Left lung (tissue), 10 donors: ENCODE results near the gene HYAL3. TPM values are rescaled to one million over a fixed set of nuclear protein-coding genes. Genes with fewer than 3 reads are reported as not detected.
"Not testable (repeated sequence)": the region's sequence is repeated elsewhere in the genome, so short reads cannot be mapped to it uniquely, and the experiment has no call there.

Experiments
- ATAC-seq: fragments of 200-7000 bp; cut with Tn5 transposase; one replicate; pipeline ENCODE4 v1.9.1; 2020; ENCODE audit warnings: moderate library complexity
- DNase-seq, 4 donors: peaks; one replicate each; pipeline ENCODE4 v3.0.0-alpha.2; 2013 to 2020
- H3K27ac ChIP-seq, 2 donors: fragments of 200-600 bp; sonication (generic) in 1 of 2; one replicate each; pipeline versions ENCODE4 v1.5.0 to v1.8.0; 2020 to 2021
- H3K27me3 ChIP-seq, 2 donors: fragments of 200-600 bp; sonication (generic) in 1 of 2; one replicate each; pipeline versions ENCODE4 v1.5.0 to v1.8.0; 2020 to 2021
- H3K36me3 ChIP-seq, 2 donors: fragments of 200-600 bp; sonication (generic) in 1 of 2; one replicate each; pipeline versions ENCODE4 v1.5.0 to v1.8.0; 2020 to 2021
- H3K4me1 ChIP-seq, 2 donors: fragments of 200-600 bp; one replicate each; pipeline ENCODE4 v1.8.0; 2021
- H3K4me3 ChIP-seq, 2 donors: fragments of 200-600 bp; sonication (generic) in 1 of 2; one replicate each; pipeline versions ENCODE4 v1.5.0 to v1.8.0; 2020 to 2021; ENCODE audit warnings: mild to moderate bottlenecking in 1 of 2
- H3K9me3 ChIP-seq, 2 donors: fragments of 200-600 bp; sonication (generic) in 1 of 2; one replicate each; pipeline versions ENCODE4 v1.5.0 to v1.8.0; 2020 to 2021
- intact Hi-C, 2 donors: fragments of 100-400 bp; cut with DNase I; formaldehyde crosslinking; loops; one replicate each; pipeline versions ENCODE4 v1.11.2 to v1.14.2; 2022
- polyA plus RNA-seq, 6 donors: library from polyadenylated mRNA; unstranded; fragments of 120-200 nt; gene quantifications; one replicate each; pipeline ENCODE4 v1.2.1, GENCODE V29; 2013; ENCODE audit not compliant: insufficient read length in 6 of 6
- total RNA-seq, 2 donors: library from RNA; stranded (reverse); fragmentation: NEBNext Ultra II Directional; extraction: Animal tissue kit (Norgen Biotek cat#: 25700); gene quantifications; one replicate each; pipeline ENCODE4 v1.2.1, GENCODE V29; 2021
- TF ChIP-seq, protein P1 (sequence below), 2 donors: fragments of 200-600 bp; sonication (generic) in 1 of 2; IDR thresholded peaks; one replicate each; pipeline versions ENCODE4 v1.5.0 to v1.8.0; 2021; ENCODE audit warnings: antibody characterized with exemption in 2 of 2
- donor health status: DM: no; HTN: yes; CAD: no.
- donor health status: DM: no; HTN: no; CAD: no.

The HYAL3 gene
- total and polyA plus RNA-seq, 8 donors = 2.3 to 5.2 (median 4.3) TPM

DNA sequence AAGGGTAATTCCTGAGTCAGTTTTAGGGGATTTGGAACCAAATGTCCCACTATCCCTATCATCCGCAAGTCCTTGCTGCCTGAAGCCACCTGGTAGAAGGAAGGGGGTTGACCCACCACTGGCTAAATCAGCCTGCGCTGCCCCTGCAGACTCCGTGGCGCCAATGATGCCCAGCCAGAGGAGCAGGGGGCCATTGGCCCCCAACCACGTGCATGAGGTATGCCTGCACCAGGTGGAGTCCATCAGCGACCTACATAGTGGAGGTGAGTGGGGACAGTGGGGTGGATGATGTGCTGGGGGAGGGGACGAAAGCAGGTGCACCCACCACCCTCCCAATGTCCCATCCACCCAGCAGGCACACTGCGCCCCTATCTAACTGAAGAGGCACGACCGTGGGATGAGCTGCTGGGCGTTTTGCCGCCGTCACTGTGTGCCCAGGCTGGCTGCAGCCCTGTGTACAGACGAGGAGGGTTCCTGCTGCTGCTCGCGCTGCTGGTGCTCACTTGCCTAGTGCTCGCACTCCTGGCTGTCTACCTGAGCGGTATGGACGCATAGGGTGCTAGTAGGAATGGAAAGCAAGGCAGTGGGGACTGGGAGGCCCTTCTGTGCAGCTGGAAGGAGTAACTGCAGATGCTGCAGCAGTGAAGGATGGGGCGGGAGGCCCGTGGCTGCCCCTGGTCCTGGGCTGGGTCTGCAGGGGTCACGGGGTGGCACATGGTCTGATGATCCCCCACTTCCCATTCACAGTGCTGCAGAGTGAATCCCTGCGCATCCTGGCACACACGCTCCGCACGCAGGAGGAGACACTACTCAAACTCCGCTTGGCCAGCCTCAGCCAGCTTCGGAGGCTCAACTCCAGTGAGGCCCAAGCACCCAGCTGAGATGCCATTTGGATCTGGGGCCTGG is 12.6 kb downstream of the HYAL3 start:
- no peak overlapping the region for H3K4me3 ChIP-seq

DNA sequence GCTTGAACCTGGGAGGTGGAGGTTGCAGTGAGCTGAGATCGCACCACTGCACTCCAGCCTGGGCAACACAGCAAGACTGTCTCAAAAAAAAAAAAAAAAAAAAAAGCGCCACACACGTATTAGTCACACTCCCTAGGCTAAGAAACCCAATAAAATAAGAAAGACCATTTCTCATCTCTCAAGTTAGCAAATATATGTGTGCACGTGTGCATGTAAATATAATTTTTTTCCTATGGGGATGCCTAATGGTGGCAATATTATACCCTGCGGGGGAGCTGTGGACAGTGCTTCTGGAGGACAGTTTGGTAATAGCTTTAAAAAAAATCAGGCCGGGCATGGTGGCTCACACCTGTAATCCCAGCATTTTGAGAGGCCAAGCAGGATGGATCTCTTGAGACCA is 15.1 kb downstream of the HYAL3 start:
- H3K36me3 ChIP-seq = peaks cover 0 to 33% of the 10 kb centered on the region in 2 donors
- H3K9me3 ChIP-seq, intact Hi-C loops, DNase-seq, H3K27me3 ChIP-seq, H3K27ac ChIP-seq, ATAC-seq, H3K4me3 ChIP-seq, H3K4me1 ChIP-seq: not testable (repeated sequence)

More for the DNA sequence above, 12.6 kb downstream of the HYAL3 start:
- ATAC-seq = no peak
- Histone ChIP-seq H3K27me3 (no peaks in the 10 kb centered on the region), H3K9me3 (no peaks in the 10 kb centered on the region), H3K36me3 (peaks cover 0 to 48% of the 10 kb centered on the region in 2 donors), H3K27ac (no peak overlapping the region), H3K4me1 (peaks cover 5 to 7% of the 10 kb centered on the region in 2 donors)
- intact Hi-C loops = no loop called here
- peak in 1 of 4 donors; percentile 65 for DNase-seq
- TF ChIP-seq, protein P1, sequence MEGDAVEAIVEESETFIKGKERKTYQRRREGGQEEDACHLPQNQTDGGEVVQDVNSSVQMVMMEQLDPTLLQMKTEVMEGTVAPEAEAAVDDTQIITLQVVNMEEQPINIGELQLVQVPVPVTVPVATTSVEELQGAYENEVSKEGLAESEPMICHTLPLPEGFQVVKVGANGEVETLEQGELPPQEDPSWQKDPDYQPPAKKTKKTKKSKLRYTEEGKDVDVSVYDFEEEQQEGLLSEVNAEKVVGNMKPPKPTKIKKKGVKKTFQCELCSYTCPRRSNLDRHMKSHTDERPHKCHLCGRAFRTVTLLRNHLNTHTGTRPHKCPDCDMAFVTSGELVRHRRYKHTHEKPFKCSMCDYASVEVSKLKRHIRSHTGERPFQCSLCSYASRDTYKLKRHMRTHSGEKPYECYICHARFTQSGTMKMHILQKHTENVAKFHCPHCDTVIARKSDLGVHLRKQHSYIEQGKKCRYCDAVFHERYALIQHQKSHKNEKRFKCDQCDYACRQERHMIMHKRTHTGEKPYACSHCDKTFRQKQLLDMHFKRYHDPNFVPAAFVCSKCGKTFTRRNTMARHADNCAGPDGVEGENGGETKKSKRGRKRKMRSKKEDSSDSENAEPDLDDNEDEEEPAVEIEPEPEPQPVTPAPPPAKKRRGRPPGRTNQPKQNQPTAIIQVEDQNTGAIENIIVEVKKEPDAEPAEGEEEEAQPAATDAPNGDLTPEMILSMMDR (IDR thresholded peaks at IDR 0.05) = no peak

DNA sequence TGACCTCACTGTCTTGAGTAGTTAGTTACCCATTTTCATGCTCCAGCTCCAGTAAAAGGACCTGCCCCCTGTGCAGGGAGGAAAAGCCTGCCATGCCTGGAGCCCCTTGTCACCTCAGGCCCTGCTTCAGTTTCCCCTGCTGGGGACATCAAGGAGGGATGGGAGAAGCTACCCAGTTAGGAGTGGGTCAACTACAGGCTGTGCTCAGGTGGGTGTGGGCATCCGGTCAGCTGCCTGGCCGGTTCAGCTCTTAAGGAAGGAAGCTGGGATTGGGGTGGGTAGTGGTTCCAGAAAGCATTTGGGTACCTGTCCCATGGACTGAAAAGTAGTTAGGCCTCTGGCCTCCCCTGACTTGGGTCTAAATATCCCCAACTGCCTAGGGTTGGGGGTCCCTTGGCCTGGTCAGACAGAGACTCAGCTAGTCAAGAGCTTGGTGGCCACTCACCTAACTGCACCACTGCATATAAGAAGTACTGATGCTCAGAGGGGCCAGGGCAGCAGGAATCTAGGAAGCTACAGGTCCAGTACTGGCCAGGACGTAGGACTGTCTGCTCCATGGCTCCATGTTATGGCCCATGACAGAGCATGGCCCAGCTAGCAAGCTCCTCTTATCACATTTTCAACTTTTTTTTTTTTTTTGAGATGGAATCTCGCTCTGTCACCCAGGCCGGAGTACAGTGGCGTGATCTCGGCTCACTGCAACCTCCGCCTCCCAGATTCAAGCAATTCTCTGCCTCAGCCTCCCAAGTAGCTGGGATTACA is 19.8 kb downstream of the HYAL3 start:
- peaks cover 0 to 10% of the 10 kb centered on the region in 2 donors for H3K36me3 ChIP-seq
- TF ChIP-seq, protein P1 (IDR thresholded peaks at IDR 0.05) = no peak
- intact Hi-C loops = no loop called here
- peaks cover 0 to 5% of the 10 kb centered on the region in 2 donors for H3K4me1 ChIP-seq
- no peak for ATAC-seq
- H3K9me3 ChIP-seq = no peaks in the 10 kb centered on the region
- no peak overlapping the region for H3K27ac ChIP-seq
- H3K4me3 ChIP-seq = no peak overlapping the region
- H3K27me3 ChIP-seq = peaks cover 0 to 35% of the 10 kb centered on the region in 2 donors
- DNase-seq = peak in 1 of 4 donors; percentile 26

DNA sequence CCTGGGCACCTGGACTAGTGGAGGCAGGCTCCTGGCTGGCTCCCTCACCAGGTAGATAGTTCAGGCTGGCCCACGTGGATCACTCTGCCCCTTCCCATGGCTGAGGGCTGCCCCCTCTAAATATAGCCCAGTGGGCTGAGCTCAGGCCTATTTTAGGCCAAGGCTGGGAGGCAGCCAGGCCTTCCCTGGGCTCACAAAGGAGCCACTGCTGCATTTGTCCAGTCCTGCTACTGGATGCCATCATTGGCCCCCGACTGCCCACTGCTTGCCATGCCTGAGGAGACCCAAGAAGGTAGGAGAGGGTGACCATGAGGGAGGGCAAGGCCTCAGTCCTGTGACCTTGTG is 20.4 kb downstream of the HYAL3 start, which contains the start of gene LSMEM2:
LSMEM2 (plus strand) TSS at position 208 of the 345 bp plus-strand sequence; CDS start at position 235, 27 bp downstream.
- H3K9me3 ChIP-seq = no peaks in the 10 kb centered on the region
- DNase-seq = peak in 1 of 4 donors; percentile 36
- intact Hi-C loops = no loop called here
- TF ChIP-seq, protein P1 (IDR thresholded peaks at IDR 0.05) = no peak
- H3K4me1 ChIP-seq = peaks cover 0 to 11% of the 10 kb centered on the region in 2 donors
- H3K27ac ChIP-seq = no peak within 1 kb of the TSS
- H3K27me3 ChIP-seq = peaks cover 0 to 41% of the 10 kb centered on the region in 2 donors
- no peak within 1 kb of the TSS for H3K4me3 ChIP-seq
- ATAC-seq = no peak
- peaks cover 0 to 10% of the 10 kb centered on the region in 2 donors for H3K36me3 ChIP-seq

DNA sequence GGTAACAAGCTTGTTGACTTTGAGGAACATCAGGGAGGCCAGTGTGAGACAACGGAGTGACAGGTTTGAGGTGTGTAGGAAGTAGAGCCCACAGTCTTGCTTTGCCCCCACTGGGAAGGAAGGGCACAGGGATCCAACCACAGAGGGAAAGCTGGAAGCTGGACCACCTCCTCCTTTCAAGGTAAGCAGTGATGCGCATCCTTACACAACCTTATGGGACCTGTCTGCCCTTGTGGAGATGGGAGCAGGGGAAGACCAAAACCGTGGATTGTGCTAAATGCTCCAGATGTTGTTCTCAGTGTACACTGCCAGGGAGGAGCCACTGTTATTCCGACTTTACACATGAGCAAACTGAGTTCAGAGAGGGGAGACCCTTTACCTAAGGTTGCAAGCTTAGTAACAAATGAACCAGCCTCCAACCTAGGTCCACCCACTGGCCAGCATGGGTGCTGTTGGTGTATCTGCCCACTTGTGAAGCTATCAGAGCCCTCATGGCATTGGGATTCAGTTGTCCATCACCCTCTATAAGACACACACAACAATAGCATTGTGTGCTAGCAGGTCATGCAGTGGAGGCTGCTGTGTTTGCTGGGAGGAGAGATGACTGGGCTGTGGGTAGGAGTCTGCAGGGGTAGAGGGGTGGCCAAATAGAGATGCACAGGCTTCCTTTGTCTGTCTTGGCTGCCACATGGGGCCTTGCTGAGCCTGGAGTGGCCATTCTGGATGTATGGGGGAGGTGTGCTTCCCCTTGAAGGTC is 20.9 kb downstream of the HYAL3 start:
- intact Hi-C loops = no loop called here
- Histone ChIP-seq H3K27me3 (peaks cover 0 to 47% of the 10 kb centered on the region in 2 donors), H3K4me1 (peaks cover 3 to 17% of the 10 kb centered on the region in 2 donors), H3K27ac (no peak overlapping the region), H3K9me3 (no peaks in the 10 kb centered on the region), H3K36me3 (peaks cover 0 to 10% of the 10 kb centered on the region in 2 donors), H3K4me3 (no peak overlapping the region)
- DNase-seq (no peak), ATAC-seq (no peak)
- TF ChIP-seq, protein P1 (IDR thresholded peaks at IDR 0.05) = no peak
